OCI-LY1 (cell line): ENCODE measurements around the gene ADARB2.

Experiments
- CTCF ChIP-seq: fragments of 200-600 bp; sonication (generic), shearing (Covaris generic); IDR thresholded peaks from 2 replicates; pipeline ENCODE4 v1.5.1; 2017; ENCODE audit warnings: mild to moderate bottlenecking, antibody characterized with exemption, low read length, moderate library complexity, mixed read lengths
- EZH2 ChIP-seq: fragments of 200-600 bp; sonication (generic), shearing (Covaris generic); IDR thresholded peaks from 2 replicates; pipeline ENCODE4 v1.8.0; 2017; ENCODE audit warnings: borderline replicate concordance, mixed run types, mild to moderate bottlenecking, antibody characterized with exemption, low read length, moderate library complexity, mixed read lengths

- TF ChIP-seq CTCF, result no peak
- TF ChIP-seq EZH2, result no peak
Observed at GRCh38 chr10:1589257-1589656, 148.1 kb downstream of the ADARB2 start.
